ENCODE measurements around the gene LPAR1. TPM values are rescaled to one million over a fixed set of nuclear protein-coding genes. Genes with fewer than 3 reads are reported as not detected.

LPAR1 gene
- total RNA-seq, 1 experiment from 2014 or later: 4.9 TPM

DNA sequence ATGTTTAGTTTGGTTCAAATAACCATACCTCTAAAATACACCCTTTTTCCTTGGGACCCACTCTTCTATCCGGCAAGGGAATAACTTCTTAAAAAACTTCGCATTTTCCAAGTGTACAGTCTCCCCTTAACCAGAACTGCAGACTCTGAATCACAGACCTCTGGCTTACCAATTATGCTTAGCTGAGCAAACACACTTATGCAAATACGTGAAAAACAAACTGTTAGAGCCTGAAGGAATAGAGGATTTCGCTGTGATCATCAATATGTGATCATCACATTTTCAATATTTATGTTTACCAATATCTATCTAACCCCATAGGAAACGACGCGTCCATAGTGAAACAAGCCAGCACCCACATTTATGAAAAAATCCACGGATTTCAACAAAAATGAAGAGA is 1.3 kb downstream of the LPAR1 start:
- Mint-ChIP-seq H3K4me3 (peak overlapping the region; percentile 72), H3K36me3 (no peaks in the 10 kb centered on the region), H3K4me1 (peaks cover 51% of the 10 kb centered on the region), H3K27ac (no peak overlapping the region), H3K9me3 (no peaks in the 10 kb centered on the region), H3K27me3 (ENCODE audit: low read depth) (peaks cover 29% of the 10 kb centered on the region)
- no peak for DNase-seq (ENCODE audit: low spot score)
- CTCF ChIA-PET: interaction anchor here (0.7 to 1.6 kb wide), 18 partner anchors 17 to 1219 kb away, joined by 3 to 8 read pairs (median 4); no protein-coding TSS in a partner anchor
- TF ChIP-seq GABPB1 (CRISPR knock-in tag; IDR thresholded peaks at IDR 0.05): no peak
- no peak for TF ChIP-seq SP1 (CRISPR knock-in tag; conservative IDR thresholded peaks at IDR 0.05)
- TF ChIP-seq, protein P1, sequence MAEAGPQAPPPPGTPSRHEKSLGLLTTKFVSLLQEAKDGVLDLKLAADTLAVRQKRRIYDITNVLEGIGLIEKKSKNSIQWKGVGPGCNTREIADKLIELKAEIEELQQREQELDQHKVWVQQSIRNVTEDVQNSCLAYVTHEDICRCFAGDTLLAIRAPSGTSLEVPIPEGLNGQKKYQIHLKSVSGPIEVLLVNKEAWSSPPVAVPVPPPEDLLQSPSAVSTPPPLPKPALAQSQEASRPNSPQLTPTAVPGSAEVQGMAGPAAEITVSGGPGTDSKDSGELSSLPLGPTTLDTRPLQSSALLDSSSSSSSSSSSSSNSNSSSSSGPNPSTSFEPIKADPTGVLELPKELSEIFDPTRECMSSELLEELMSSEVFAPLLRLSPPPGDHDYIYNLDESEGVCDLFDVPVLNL (CRISPR knock-in tag; IDR thresholded peaks at IDR 0.05; ENCODE audit: borderline replicate concordance, low read depth): no peak
- TF ChIP-seq SMAD4 (CRISPR knock-in tag; IDR thresholded peaks at IDR 0.05): no peak
- no peak for TF ChIP-seq NR2C2 (CRISPR knock-in tag; IDR thresholded peaks at IDR 0.05)
- no peak for TF ChIP-seq AFF4 (CRISPR knock-in tag; IDR thresholded peaks at IDR 0.05; ENCODE audit: borderline replicate concordance)
- TF ChIP-seq RELA (CRISPR knock-in tag; IDR thresholded peaks at IDR 0.05; ENCODE audit: borderline replicate concordance): no peak
- TF ChIP-seq, protein P2, sequence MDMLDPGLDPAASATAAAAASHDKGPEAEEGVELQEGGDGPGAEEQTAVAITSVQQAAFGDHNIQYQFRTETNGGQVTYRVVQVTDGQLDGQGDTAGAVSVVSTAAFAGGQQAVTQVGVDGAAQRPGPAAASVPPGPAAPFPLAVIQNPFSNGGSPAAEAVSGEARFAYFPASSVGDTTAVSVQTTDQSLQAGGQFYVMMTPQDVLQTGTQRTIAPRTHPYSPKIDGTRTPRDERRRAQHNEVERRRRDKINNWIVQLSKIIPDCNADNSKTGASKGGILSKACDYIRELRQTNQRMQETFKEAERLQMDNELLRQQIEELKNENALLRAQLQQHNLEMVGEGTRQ (CRISPR knock-in tag; IDR thresholded peaks at IDR 0.05): no peak
- TF ChIP-seq ZBTB43 (CRISPR knock-in tag; IDR thresholded peaks at IDR 0.05): no peak
- no peak for TF ChIP-seq PRRX2 (CRISPR knock-in tag; IDR thresholded peaks at IDR 0.05)
- no peak for TF ChIP-seq OVOL2 (CRISPR knock-in tag; IDR thresholded peaks at IDR 0.05; ENCODE audit: borderline replicate concordance)
- no peak for TF ChIP-seq ZBTB21 (CRISPR knock-in tag; IDR thresholded peaks at IDR 0.05; ENCODE audit: borderline replicate concordance)
- TF ChIP-seq FOXP1 (CRISPR knock-in tag; IDR thresholded peaks at IDR 0.05; ENCODE audit: borderline replicate concordance): no peak
- TF ChIP-seq, protein P3, sequence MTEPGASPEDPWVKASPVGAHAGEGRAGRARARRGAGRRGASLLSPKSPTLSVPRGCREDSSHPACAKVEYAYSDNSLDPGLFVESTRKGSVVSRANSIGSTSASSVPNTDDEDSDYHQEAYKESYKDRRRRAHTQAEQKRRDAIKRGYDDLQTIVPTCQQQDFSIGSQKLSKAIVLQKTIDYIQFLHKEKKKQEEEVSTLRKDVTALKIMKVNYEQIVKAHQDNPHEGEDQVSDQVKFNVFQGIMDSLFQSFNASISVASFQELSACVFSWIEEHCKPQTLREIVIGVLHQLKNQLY (CRISPR knock-in tag; IDR thresholded peaks at IDR 0.05): no peak
- no peak for TF ChIP-seq ATF6 (CRISPR knock-in tag; IDR thresholded peaks at IDR 0.05)
- TF ChIP-seq NR3C1 (CRISPR knock-in tag; conservative IDR thresholded peaks at IDR 0.05; ENCODE audit: low read depth): no peak
- TF ChIP-seq ZSCAN18 (CRISPR knock-in tag; IDR thresholded peaks at IDR 0.05): no peak
- no peak for ATAC-seq
- POLR2A ChIA-PET: no interaction called here
